ENCODE data around the gene CCNF. TPM values are rescaled to one million over a fixed set of nuclear protein-coding genes. Genes with fewer than 3 reads are reported as not detected.

Gene CCNF
- total and polyA plus RNA-seq, 4 donors: 0.88 to 46.3 (median 1.8) TPM

- TF ChIP-seq MAX (IDR thresholded peaks at IDR 0.05) (no peak), YY1 (IDR thresholded peaks at IDR 0.05) (no peak), HNF4A (conservative IDR thresholded peaks at IDR 0.05) (no peak), JUND (IDR thresholded peaks at IDR 0.05) (no peak), ATF3 (IDR thresholded peaks at IDR 0.05) (no peak), SP1 (IDR thresholded peaks at IDR 0.05) (no peak), TAF1 (conservative IDR thresholded peaks at IDR 0.05) (no peak), FOXA1 (IDR thresholded peaks at IDR 0.05) (no peak), HNF4G (IDR thresholded peaks at IDR 0.05) (no peak), EGR1 (IDR thresholded peaks at IDR 0.05; ENCODE audit: low read depth in 2 of 2) (no peak), REST (IDR thresholded peaks at IDR 0.05) (no peak), RXRA (IDR thresholded peaks at IDR 0.05) (no peak), NR2F2 (IDR thresholded peaks at IDR 0.05) (no peak), GABPA (IDR thresholded peaks at IDR 0.05 in 1 of 2, conservative IDR thresholded peaks at IDR 0.05 in 1 of 2) (no peak), RAD21 (IDR thresholded peaks at IDR 0.05) (no peak), FOXA2 (IDR thresholded peaks at IDR 0.05) (no peak)
- TF ChIP-seq, protein P1, sequence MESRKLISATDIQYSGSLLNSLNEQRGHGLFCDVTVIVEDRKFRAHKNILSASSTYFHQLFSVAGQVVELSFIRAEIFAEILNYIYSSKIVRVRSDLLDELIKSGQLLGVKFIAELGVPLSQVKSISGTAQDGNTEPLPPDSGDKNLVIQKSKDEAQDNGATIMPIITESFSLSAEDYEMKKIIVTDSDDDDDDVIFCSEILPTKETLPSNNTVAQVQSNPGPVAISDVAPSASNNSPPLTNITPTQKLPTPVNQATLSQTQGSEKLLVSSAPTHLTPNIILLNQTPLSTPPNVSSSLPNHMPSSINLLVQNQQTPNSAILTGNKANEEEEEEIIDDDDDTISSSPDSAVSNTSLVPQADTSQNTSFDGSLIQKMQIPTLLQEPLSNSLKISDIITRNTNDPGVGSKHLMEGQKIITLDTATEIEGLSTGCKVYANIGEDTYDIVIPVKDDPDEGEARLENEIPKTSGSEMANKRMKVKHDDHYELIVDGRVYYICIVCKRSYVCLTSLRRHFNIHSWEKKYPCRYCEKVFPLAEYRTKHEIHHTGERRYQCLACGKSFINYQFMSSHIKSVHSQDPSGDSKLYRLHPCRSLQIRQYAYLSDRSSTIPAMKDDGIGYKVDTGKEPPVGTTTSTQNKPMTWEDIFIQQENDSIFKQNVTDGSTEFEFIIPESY (IDR thresholded peaks at IDR 0.05): no peak
- TF ChIP-seq, protein P2, sequence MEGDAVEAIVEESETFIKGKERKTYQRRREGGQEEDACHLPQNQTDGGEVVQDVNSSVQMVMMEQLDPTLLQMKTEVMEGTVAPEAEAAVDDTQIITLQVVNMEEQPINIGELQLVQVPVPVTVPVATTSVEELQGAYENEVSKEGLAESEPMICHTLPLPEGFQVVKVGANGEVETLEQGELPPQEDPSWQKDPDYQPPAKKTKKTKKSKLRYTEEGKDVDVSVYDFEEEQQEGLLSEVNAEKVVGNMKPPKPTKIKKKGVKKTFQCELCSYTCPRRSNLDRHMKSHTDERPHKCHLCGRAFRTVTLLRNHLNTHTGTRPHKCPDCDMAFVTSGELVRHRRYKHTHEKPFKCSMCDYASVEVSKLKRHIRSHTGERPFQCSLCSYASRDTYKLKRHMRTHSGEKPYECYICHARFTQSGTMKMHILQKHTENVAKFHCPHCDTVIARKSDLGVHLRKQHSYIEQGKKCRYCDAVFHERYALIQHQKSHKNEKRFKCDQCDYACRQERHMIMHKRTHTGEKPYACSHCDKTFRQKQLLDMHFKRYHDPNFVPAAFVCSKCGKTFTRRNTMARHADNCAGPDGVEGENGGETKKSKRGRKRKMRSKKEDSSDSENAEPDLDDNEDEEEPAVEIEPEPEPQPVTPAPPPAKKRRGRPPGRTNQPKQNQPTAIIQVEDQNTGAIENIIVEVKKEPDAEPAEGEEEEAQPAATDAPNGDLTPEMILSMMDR (IDR thresholded peaks at IDR 0.05; ENCODE audit: low read depth, low read length, missing input control): no peak
- no peak overlapping the region for H3K4me3 ChIP-seq (ENCODE audit: low read depth in 1 of 3, low read length in 3 of 3)
- no peaks in the 10 kb centered on the region for H3K27me3 ChIP-seq (ENCODE audit: control insufficient read depth in 4 of 4, insufficient read depth in 4 of 4, low read length in 3 of 4)
- DNase-seq (ENCODE audit: low spot score): no peak
- H3K9me3 ChIP-seq (ENCODE audit: control insufficient read depth in 4 of 4, low read length in 3 of 4): no peaks in the 10 kb centered on the region
- WGBS: 98% methylated on average over 14 of the region's 14 CpGs
- no peaks in the 10 kb centered on the region for H3K4me1 ChIP-seq (ENCODE audit: control insufficient read depth in 4 of 4, insufficient read depth in 4 of 4, low read length in 3 of 4)
- H3K27ac ChIP-seq (ENCODE audit: low read depth in 1 of 2, low read length in 2 of 2): no peak overlapping the region
- no peaks in the 10 kb centered on the region for H3K36me3 ChIP-seq (ENCODE audit: control insufficient read depth in 4 of 4, insufficient read depth in 3 of 4, low read depth in 1 of 4, low read length in 3 of 4)
- no peak overlapping the region for H3K9ac ChIP-seq (ENCODE audit: low read depth in 1 of 2, low read length in 2 of 2)
Measured at GRCh38 chr16:2438121-2438520, 8.9 kb downstream of the CCNF start.
